ENCODE results near the gene SBF2. TPM values are rescaled to one million over a fixed set of nuclear protein-coding genes. Genes with fewer than 3 reads are reported as not detected.
A peak's percentile ranks its signal among the peaks of the same experiment; 100 is the strongest.
"Not testable (repeated sequence)": the region's sequence is repeated elsewhere in the genome, so short reads cannot be mapped to it uniquely, and the experiment has no call there.

Gene SBF2
- total and polyA plus RNA-seq, 8 donors, result 25.7 to 62.6 (median 57.0) TPM

- Histone ChIP-seq H3K27me3 (no peaks in the 10 kb centered on the region), H3K4me1 (no peaks in the 10 kb centered on the region), H3K4me3 (no peak overlapping the region), H3K27ac (no peak overlapping the region), H3K36me3 (no peaks in the 10 kb centered on the region), H3K9me3 (no peaks in the 10 kb centered on the region)
- DNase-seq, result no peak
- intact Hi-C loops (cut with DNase I), result no loop called here
- ATAC-seq, result no peak
- TF ChIP-seq, protein P1, sequence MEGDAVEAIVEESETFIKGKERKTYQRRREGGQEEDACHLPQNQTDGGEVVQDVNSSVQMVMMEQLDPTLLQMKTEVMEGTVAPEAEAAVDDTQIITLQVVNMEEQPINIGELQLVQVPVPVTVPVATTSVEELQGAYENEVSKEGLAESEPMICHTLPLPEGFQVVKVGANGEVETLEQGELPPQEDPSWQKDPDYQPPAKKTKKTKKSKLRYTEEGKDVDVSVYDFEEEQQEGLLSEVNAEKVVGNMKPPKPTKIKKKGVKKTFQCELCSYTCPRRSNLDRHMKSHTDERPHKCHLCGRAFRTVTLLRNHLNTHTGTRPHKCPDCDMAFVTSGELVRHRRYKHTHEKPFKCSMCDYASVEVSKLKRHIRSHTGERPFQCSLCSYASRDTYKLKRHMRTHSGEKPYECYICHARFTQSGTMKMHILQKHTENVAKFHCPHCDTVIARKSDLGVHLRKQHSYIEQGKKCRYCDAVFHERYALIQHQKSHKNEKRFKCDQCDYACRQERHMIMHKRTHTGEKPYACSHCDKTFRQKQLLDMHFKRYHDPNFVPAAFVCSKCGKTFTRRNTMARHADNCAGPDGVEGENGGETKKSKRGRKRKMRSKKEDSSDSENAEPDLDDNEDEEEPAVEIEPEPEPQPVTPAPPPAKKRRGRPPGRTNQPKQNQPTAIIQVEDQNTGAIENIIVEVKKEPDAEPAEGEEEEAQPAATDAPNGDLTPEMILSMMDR (IDR thresholded peaks at IDR 0.05), result no peak
Observed at GRCh38 chr11:10261821-10262220, 32.2 kb downstream of the SBF2 start.

DNA sequence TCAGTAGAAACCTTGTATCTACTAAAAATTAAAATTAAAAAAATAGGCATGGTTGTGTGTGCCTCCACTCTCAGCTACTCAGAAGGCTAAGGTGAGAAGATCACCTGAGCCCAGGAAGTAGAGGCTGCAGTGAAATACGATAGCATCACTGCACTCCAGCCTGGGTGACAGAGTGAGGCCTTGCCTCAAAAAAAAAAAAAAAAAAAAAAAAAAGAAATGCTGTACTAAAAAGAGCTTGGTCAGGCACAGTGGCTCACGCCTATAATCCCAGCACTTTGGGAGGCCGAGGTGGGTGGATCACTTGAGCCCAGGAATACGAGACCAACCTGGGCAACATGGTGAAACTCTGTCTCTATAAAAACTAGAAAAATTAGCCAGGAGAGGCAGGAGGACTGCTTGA lies 36.5 kb downstream of the SBF2 start:
- Histone ChIP-seq H3K4me3 (no peak overlapping the region), H3K27ac (no peak overlapping the region), H3K9me3 (no peaks in the 10 kb centered on the region), H3K36me3 (no peaks in the 10 kb centered on the region), H3K4me1 (peaks cover 0 to 12% of the 10 kb centered on the region in 2 donors), H3K27me3 (no peaks in the 10 kb centered on the region)
- TF ChIP-seq, protein P1 (IDR thresholded peaks at IDR 0.05), result no peak
- no peak for DNase-seq
- ATAC-seq, result no peak
- intact Hi-C loops (cut with DNase I), result no loop called here

GRCh38 chr11:10255388-10256125 lies 38.5 kb downstream of the SBF2 start:
- no peak overlapping the region for H3K27ac ChIP-seq

GRCh38 chr11:10249448-10250131 lies 44.4 kb downstream of the SBF2 start:
- H3K27ac ChIP-seq; ATAC-seq; H3K27me3 ChIP-seq; intact Hi-C loops (cut with DNase I); H3K36me3 ChIP-seq; H3K9me3 ChIP-seq; H3K4me1 ChIP-seq; DNase-seq; H3K4me3 ChIP-seq: not testable (repeated sequence)

More at GRCh38 chr11:10255388-10256125, 38.5 kb downstream of the SBF2 start:
- DNase-seq, result peak in 1 of 4 donors; percentile 4
- TF ChIP-seq, protein P1 (IDR thresholded peaks at IDR 0.05), result no peak
- H3K9me3 ChIP-seq, result no peaks in the 10 kb centered on the region
- H3K27me3 ChIP-seq, result no peaks in the 10 kb centered on the region
- intact Hi-C loops (cut with DNase I), result no loop called here
- H3K4me1 ChIP-seq, result peaks cover 0 to 12% of the 10 kb centered on the region in 2 donors
- no peak for ATAC-seq
- no peak overlapping the region for H3K4me3 ChIP-seq
- no peaks in the 10 kb centered on the region for H3K36me3 ChIP-seq

- ATAC-seq (no peak), DNase-seq (no peak)
- Histone ChIP-seq H3K4me3 (no peak overlapping the region), H3K27me3 (no peaks in the 10 kb centered on the region), H3K4me1 (no peaks in the 10 kb centered on the region), H3K9me3 (no peaks in the 10 kb centered on the region), H3K36me3 (no peaks in the 10 kb centered on the region), H3K27ac (no peak overlapping the region)
- TF ChIP-seq, protein P1 (IDR thresholded peaks at IDR 0.05), result no peak
- intact Hi-C loops (cut with DNase I), result no loop called here
Observed at GRCh38 chr11:10247011-10247410, 47.0 kb downstream of the SBF2 start.

Data from left lung (tissue), 10 donors.